ENCODE measurements around the gene DAZAP1. TPM values are rescaled to one million over a fixed set of nuclear protein-coding genes. Genes with fewer than 3 reads are reported as not detected.
"Not testable (repeated sequence)": the region's sequence is repeated elsewhere in the genome, so short reads cannot be mapped to it uniquely, and the experiment has no call there.

The DAZAP1 gene
- polyA plus RNA-seq, 1 experiment, result 38.3 TPM

DNA sequence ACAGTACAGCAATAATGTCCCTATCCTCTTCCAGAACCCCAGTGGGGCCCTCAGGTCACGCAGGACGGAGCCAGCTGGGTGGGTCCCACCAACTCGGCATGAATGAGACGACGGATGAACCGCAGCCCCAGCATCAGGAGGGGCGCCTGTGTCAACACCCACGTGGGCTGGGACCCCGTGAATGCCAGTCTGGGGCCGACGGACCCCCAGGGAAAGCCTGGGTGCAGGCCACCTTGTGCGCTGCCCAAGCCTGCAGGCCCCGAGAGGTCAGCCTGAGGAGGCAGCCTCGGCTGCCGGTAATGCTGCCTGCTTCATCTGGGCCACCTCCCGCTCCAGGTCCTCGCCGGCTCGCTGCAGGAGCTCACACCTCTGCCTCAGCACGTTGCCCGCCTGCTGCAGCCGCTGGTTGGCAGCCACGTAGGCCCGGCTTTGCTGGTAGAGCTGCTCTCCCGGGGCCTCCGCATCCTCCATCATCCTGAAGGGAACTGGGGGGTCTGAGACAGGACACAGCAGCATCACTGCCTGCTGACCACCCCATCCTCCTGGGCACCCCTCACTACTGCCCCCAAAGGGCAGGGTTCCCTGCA lies 67.5 kb downstream of the DAZAP1 start:
- H3K27me3 ChIP-seq (ENCODE audit: control insufficient read depth, insufficient read depth, low read length), result peaks cover 14% of the 10 kb centered on the region
- H3K36me3 ChIP-seq (ENCODE audit: control insufficient read depth, insufficient read depth, low read length), result peaks cover 6% of the 10 kb centered on the region
- CTCF ChIA-PET, result interaction anchor here (2.1 kb wide), 1 partner anchor 9 kb away, joined by 8 read pairs; no protein-coding TSS in a partner anchor
- TF ChIP-seq, protein P1, sequence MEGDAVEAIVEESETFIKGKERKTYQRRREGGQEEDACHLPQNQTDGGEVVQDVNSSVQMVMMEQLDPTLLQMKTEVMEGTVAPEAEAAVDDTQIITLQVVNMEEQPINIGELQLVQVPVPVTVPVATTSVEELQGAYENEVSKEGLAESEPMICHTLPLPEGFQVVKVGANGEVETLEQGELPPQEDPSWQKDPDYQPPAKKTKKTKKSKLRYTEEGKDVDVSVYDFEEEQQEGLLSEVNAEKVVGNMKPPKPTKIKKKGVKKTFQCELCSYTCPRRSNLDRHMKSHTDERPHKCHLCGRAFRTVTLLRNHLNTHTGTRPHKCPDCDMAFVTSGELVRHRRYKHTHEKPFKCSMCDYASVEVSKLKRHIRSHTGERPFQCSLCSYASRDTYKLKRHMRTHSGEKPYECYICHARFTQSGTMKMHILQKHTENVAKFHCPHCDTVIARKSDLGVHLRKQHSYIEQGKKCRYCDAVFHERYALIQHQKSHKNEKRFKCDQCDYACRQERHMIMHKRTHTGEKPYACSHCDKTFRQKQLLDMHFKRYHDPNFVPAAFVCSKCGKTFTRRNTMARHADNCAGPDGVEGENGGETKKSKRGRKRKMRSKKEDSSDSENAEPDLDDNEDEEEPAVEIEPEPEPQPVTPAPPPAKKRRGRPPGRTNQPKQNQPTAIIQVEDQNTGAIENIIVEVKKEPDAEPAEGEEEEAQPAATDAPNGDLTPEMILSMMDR (IDR thresholded peaks at IDR 0.05; ENCODE audit: insufficient read depth, low read depth, low read length), result no peak
- DNase-seq (ENCODE audit: low read depth), result no peak
- H3K4me3 ChIP-seq (ENCODE audit: low read depth, low read length), result no peak overlapping the region
- POLR2A ChIA-PET, result no interaction called here

- Histone ChIP-seq H3K27me3 (ENCODE audit: control insufficient read depth, insufficient read depth, low read length) (peaks cover 12% of the 10 kb centered on the region), H3K4me3 (ENCODE audit: low read depth, low read length) (no peak overlapping the region), H3K36me3 (ENCODE audit: control insufficient read depth, insufficient read depth, low read length) (peaks cover 6% of the 10 kb centered on the region)
- ChIA-PET POLR2A (no interaction called here), CTCF (interaction anchor here (2.1 kb wide), 1 partner anchor 10 kb away, joined by 8 read pairs; no protein-coding TSS in a partner anchor)
- TF ChIP-seq, protein P1 (IDR thresholded peaks at IDR 0.05; ENCODE audit: insufficient read depth, low read depth, low read length), result no peak
- no peak for DNase-seq (ENCODE audit: low read depth)
These were observed 68.5 kb downstream of the DAZAP1 start for GRCh38 chr19:1475751-1476437.

DNA sequence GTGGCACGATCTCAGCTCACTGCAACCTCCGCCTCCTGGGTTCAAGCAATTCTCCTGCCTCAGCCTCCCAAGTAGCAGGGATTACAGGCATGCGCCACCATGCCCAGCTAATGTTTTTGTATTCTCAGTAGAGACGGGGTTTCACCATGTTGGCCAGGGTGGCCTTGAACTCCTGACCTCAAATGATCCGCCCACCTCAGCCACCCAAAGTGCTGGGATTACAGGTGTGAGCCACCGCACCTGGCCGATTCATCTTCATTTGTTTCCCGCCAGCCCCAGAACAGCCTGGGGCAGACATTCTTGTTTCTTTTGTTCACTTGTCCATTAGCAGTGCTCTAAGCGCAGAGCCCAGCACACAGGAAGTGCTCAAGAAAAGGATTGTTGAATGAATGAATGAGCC lies 69.7 kb downstream of the DAZAP1 start:
- H3K4me3 ChIP-seq (ENCODE audit: low read depth, low read length); H3K27me3 ChIP-seq (ENCODE audit: control insufficient read depth, insufficient read depth, low read length); DNase-seq (ENCODE audit: low read depth); H3K36me3 ChIP-seq (ENCODE audit: control insufficient read depth, insufficient read depth, low read length); POLR2A ChIA-PET: not testable (repeated sequence)
- CTCF ChIA-PET, result interaction anchor here (0.6 to 1.2 kb wide), 2 partner anchors 32 to 175 kb away, joined by 4 read pairs; no protein-coding TSS in a partner anchor

GRCh38 chr19:1478934-1479707 lies 71.7 kb downstream of the DAZAP1 start, which contains the start of gene C19orf25:
C19orf25 (minus strand) TSS chr19:1479215; CDS start chr19:1478903, 312 bp downstream.
- POLR2A ChIA-PET, result no interaction called here
- Histone ChIP-seq H3K36me3 (ENCODE audit: control insufficient read depth, insufficient read depth, low read length) (peaks cover 6% of the 10 kb centered on the region), H3K27me3 (ENCODE audit: control insufficient read depth, insufficient read depth, low read length) (no peaks in the 10 kb centered on the region), H3K4me3 (ENCODE audit: low read depth, low read length) (peak within 1 kb of the TSS; percentile 99)
- TF ChIP-seq, protein P1 (IDR thresholded peaks at IDR 0.05; ENCODE audit: insufficient read depth, low read depth, low read length), result no peak
- CTCF ChIA-PET, result interaction anchor here (1.7 kb wide), 1 partner anchor 12 kb away, joined by 5 read pairs; no protein-coding TSS in a partner anchor
- peak; percentile 64 for DNase-seq (ENCODE audit: low read depth)

DNA sequence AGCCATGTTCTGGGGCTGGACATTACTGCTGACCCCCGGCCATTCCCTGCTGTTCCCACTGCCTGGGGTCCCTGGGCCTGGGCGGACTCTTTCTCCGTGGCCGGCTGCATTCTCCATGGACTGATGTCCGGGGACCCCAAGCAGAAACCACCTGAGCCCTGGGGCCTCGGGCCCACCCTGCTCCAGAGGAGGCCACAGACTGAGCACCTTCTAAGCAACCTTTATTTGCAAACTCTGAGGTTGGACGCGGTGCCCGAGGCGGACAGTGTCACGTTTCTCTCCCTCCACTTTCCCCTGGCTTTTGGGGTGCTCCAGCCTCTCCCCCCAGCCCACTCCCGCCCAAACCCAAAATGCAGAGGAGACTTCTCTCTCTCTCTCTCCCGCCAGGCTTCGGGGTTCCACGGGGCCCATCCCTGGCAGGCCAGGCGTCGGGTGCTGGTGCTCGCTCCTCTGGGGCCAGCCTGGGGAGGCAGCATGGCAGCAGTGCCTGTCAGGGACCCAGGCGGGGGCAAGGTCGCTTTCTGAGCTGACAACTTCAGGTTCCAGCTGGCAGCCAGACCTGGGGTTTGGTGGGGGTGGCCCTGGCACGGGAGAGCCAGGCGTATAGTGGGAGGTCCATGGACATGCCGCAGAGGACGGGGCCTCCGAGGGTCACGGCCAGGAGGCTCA lies 74.0 kb downstream of the DAZAP1 start:
- TF ChIP-seq, protein P1 (IDR thresholded peaks at IDR 0.05; ENCODE audit: insufficient read depth, low read depth, low read length), result no peak
- no peak for DNase-seq (ENCODE audit: low read depth)
- 0 out of 2 replicates have a peak, but pooled peaks cover 1% of the 10 kb centered on the region for H3K36me3 ChIP-seq (ENCODE audit: control insufficient read depth, insufficient read depth, low read length)
- no peak overlapping the region for H3K4me3 ChIP-seq (ENCODE audit: low read depth, low read length)
- CTCF ChIA-PET, result interaction anchor here (1.4 kb wide), 1 partner anchor 36 kb away, joined by 6 read pairs; no protein-coding TSS in a partner anchor
- no peaks in the 10 kb centered on the region for H3K27me3 ChIP-seq (ENCODE audit: control insufficient read depth, insufficient read depth, low read length)
- POLR2A ChIA-PET, result no interaction called here
